ENCODE measurements around the gene LSM14A. TPM values are rescaled to one million over a fixed set of nuclear protein-coding genes. Genes with fewer than 3 reads are reported as not detected.
"Not testable (repeated sequence)": the region's sequence is repeated elsewhere in the genome, so short reads cannot be mapped to it uniquely, and the experiment has no call there.

The LSM14A gene
- total RNA-seq, 3 donors from 2014 or later: 72.5 to 111 (median 85.6) TPM

GRCh38 chr19:34151439-34151838 lies 20.9 kb upstream of the LSM14A start:
- ATAC-seq: no peak

GRCh38 chr19:34154401-34154800 lies 17.9 kb upstream of the LSM14A start:
- no peaks in the 10 kb centered on the region for H3K36me3 ChIP-seq (ENCODE audit: low read depth)
- H3K4me1 ChIP-seq (ENCODE audit: low read depth): no peaks in the 10 kb centered on the region
- no peak for TF ChIP-seq CTCF (IDR thresholded peaks at IDR 0.05)
- H3K9me3 ChIP-seq: no peaks in the 10 kb centered on the region
- no peak for DNase-seq
- H3K4me3 ChIP-seq: no peak overlapping the region
- no peak for ATAC-seq
- intact Hi-C loops (cut with DNase I, micrococcal nuclease): no loop called here

More at GRCh38 chr19:34151439-34151838, 20.9 kb upstream of the LSM14A start:
- intact Hi-C loops (cut with DNase I, micrococcal nuclease): no loop called here
- no peak for TF ChIP-seq CTCF (IDR thresholded peaks at IDR 0.05)
- Histone ChIP-seq H3K4me3 (no peak overlapping the region), H3K4me1 (ENCODE audit: low read depth) (no peaks in the 10 kb centered on the region), H3K36me3 (ENCODE audit: low read depth) (no peaks in the 10 kb centered on the region), H3K9me3 (no peaks in the 10 kb centered on the region)
- no peak for DNase-seq

GRCh38 chr19:34155686-34156085 lies 16.6 kb upstream of the LSM14A start:
- intact Hi-C loops (cut with DNase I, micrococcal nuclease): no loop called here
- no peak for TF ChIP-seq CTCF (IDR thresholded peaks at IDR 0.05)
- Histone ChIP-seq H3K36me3 (ENCODE audit: low read depth) (no peaks in the 10 kb centered on the region), H3K9me3 (no peaks in the 10 kb centered on the region), H3K4me3 (no peak overlapping the region), H3K4me1 (ENCODE audit: low read depth) (no peaks in the 10 kb centered on the region)
- DNase-seq (no peak), ATAC-seq (no peak)

- H3K36me3 ChIP-seq (ENCODE audit: low read depth); H3K4me3 ChIP-seq; ATAC-seq; H3K4me1 ChIP-seq (ENCODE audit: low read depth); DNase-seq; H3K9me3 ChIP-seq; intact Hi-C loops (cut with DNase I, micrococcal nuclease): not testable (repeated sequence)
These were observed 13.3 kb upstream of the LSM14A start for GRCh38 chr19:34158966-34159365.

- ATAC-seq; H3K4me3 ChIP-seq; intact Hi-C loops (cut with DNase I, micrococcal nuclease); H3K4me1 ChIP-seq (ENCODE audit: low read depth); H3K9me3 ChIP-seq; H3K36me3 ChIP-seq (ENCODE audit: low read depth); DNase-seq: not testable (repeated sequence)
These were observed 12.8 kb upstream of the LSM14A start for GRCh38 chr19:34159541-34159940.

- H3K36me3 ChIP-seq (ENCODE audit: low read depth); intact Hi-C loops (cut with DNase I, micrococcal nuclease); H3K9me3 ChIP-seq; ATAC-seq; DNase-seq; H3K4me1 ChIP-seq (ENCODE audit: low read depth); H3K4me3 ChIP-seq: not testable (repeated sequence)
These were observed 10.4 kb upstream of the LSM14A start for GRCh38 chr19:34161902-34162301.

GRCh38 chr19:34165295-34165738 lies 7.0 kb upstream of the LSM14A start:
- Histone ChIP-seq H3K4me1 (ENCODE audit: low read depth) (no peaks in the 10 kb centered on the region), H3K36me3 (ENCODE audit: low read depth) (no peaks in the 10 kb centered on the region), H3K9me3 (no peaks in the 10 kb centered on the region), H3K4me3 (no peak overlapping the region)
- TF ChIP-seq CTCF (IDR thresholded peaks at IDR 0.05): no peak
- DNase-seq (no peak), ATAC-seq (no peak)
- intact Hi-C loops (cut with DNase I, micrococcal nuclease): no loop called here

- H3K9me3 ChIP-seq; intact Hi-C loops (cut with DNase I, micrococcal nuclease); ATAC-seq: not testable (repeated sequence)
These were observed 2.7 kb upstream of the LSM14A start for GRCh38 chr19:34169475-34170199.

More at GRCh38 chr19:34169475-34170199, 2.7 kb upstream of the LSM14A start:
- DNase-seq; H3K36me3 ChIP-seq (ENCODE audit: low read depth); H3K4me3 ChIP-seq: not testable (repeated sequence)
- H3K4me1 ChIP-seq (ENCODE audit: low read depth): peaks cover 13% of the 10 kb centered on the region
